HepG2 (cell line): ENCODE results near the gene CNEP1R1. TPM values are rescaled to one million over a fixed set of nuclear protein-coding genes. Genes with fewer than 3 reads are reported as not detected.

ENCODE experiments used
- ATAC-seq: fragments of 200-7000 bp; cut with Tn5 transposase; 3 replicates; pipeline ENCODE4 v1.9.1; 2020; ENCODE audit warnings: mild to moderate bottlenecking, moderate library complexity
- BruUV-seq: library from RNA; stranded (reverse); fragments of 400-500 nt; replicated peaks from 2 replicates; lab custom pipeline; 2021; lab: Mats Ljungman, UMichigan
- CTCF ChIA-PET: fragments of 300-600 bp; formaldehyde crosslinking; extraction: SDS; loops from one replicate; lab custom pipeline; 2021; ENCODE audit warnings: low total read pairs, inconsistent platforms, low intra/inter-chr PET ratio; lab: Yijun Ruan, JAX
- POLR2A ChIA-PET: fragments of 350-600 bp; sonication (Branson Sonifier 250); formaldehyde crosslinking; loops from one replicate; lab custom pipeline; 2020; ENCODE audit warnings: antibody characterized with exemption, inconsistent platforms; lab: Yijun Ruan, JAX
- DNase-seq: peaks from one replicate; pipeline ENCODE4 v3.0.0-alpha.2; 2015; ENCODE audit warnings: low spot score
- FAIRE-seq: peaks from 3 replicates; lab custom pipeline; 2011; peaks lifted over from hg19 to GRCh38; lab: Jason Lieb, UNC
- H2AFZ ChIP-seq: one replicate; pipeline ENCODE4 v1.6.1; 2011; ENCODE audit warnings: low read length, inconsistent platforms
- H3K27ac ChIP-seq: fragments of 300-600 bp; 3 replicates; pipeline ENCODE4 v1.8.0; 2011; ENCODE audit warnings: mixed run types, mild to moderate bottlenecking, mixed read lengths, low read length, inconsistent platforms; ENCODE audit not compliant: insufficient read depth; ENCODE audit errors: extremely low read length
- H3K27me3 ChIP-seq, 2 experiments: fragments of 200-600 bp in 1 of 2; 2 replicates in 1 of 2; 3 replicates in 1 of 2; pipeline versions ENCODE4 v1.6.0 to v1.8.0; 2011; ENCODE audit warnings: low read length in 2 of 2, mild to moderate bottlenecking in 2 of 2, moderate library complexity in 2 of 2, inconsistent platforms in 1 of 2; ENCODE audit not compliant: insufficient read depth in 2 of 2, control insufficient read depth in 1 of 2
- H3K36me3 ChIP-seq, 2 experiments: fragments of 200-600 bp in 1 of 2; replicated peaks in 1 of 2; 2 replicates in 1 of 2; 3 replicates in 1 of 2; pipeline versions ENCODE4 v1.5.1 to v1.8.0; 2011; ENCODE audit warnings: low read length in 2 of 2, inconsistent platforms in 1 of 2; ENCODE audit not compliant: insufficient read depth in 2 of 2, control insufficient read depth in 1 of 2
- H3K4me1 ChIP-seq: 2 replicates; pipeline ENCODE4 v1.5.1; 2012; ENCODE audit warnings: low read length, inconsistent platforms; ENCODE audit not compliant: insufficient read depth
- H3K4me2 ChIP-seq: 2 replicates; pipeline ENCODE4 v1.6.0; 2011; ENCODE audit warnings: low read depth, low read length, inconsistent platforms
- H3K4me3 ChIP-seq, 3 experiments: fragments of 200-600 bp in 1 of 3; sonication (generic), shearing (Covaris generic) in 1 of 3; replicated peaks in 1 of 3; 2 replicates each; pipeline ENCODE4 v1.5.1; 2011 to 2016; ENCODE audit warnings: low read length in 3 of 3, inconsistent platforms in 2 of 3, low read depth in 2 of 3, mild to moderate bottlenecking in 2 of 3, control low read depth in 1 of 3, mixed read lengths in 1 of 3; ENCODE audit not compliant: insufficient read depth in 1 of 3
- H3K79me2 ChIP-seq: one replicate; pipeline ENCODE4 v1.6.1; 2011; ENCODE audit warnings: low read length, inconsistent platforms; ENCODE audit not compliant: insufficient read depth
- H3K9ac ChIP-seq: 2 replicates; pipeline ENCODE4 v1.6.0; 2011; ENCODE audit warnings: mild to moderate bottlenecking, low read depth, low read length, inconsistent platforms; ENCODE audit not compliant: insufficient read depth
- H3K9me3 ChIP-seq: 2 replicates; pipeline ENCODE4 v1.5.1; 2012; ENCODE audit warnings: mild to moderate bottlenecking, low read length
- H4K20me1 ChIP-seq: 2 replicates; pipeline ENCODE4 v1.6.0; 2011; ENCODE audit warnings: inconsistent platforms, mild to moderate bottlenecking, low read length, moderate library complexity; ENCODE audit not compliant: insufficient read depth
- HNF1A ChIP-seq, 2 experiments: sonication (generic) in 1 of 2; formaldehyde crosslinking in 1 of 2; IDR thresholded peaks; 2 replicates each; pipeline versions ENCODE4 v1.4.0 to v1.6.1; 2016 to 2020; ENCODE audit warnings: borderline replicate concordance in 1 of 2, low read depth in 1 of 2, mild to moderate bottlenecking in 1 of 2, missing genetic modification reagents in 1 of 2
- HOXD1 ChIP-seq: sonication (generic); formaldehyde crosslinking; IDR thresholded peaks from 2 replicates; pipeline ENCODE4 v1.5.0; 2020; ENCODE audit warnings: missing genetic modification reagents
- MYNN ChIP-seq: sonication (generic); formaldehyde crosslinking; IDR thresholded peaks from 2 replicates; pipeline ENCODE4 v1.4.0; 2020; ENCODE audit warnings: mild to moderate bottlenecking, low read depth, missing genetic modification reagents
- ZNF124 ChIP-seq: sonication (generic); formaldehyde crosslinking; IDR thresholded peaks from 2 replicates; pipeline ENCODE4 v1.4.0; 2020; ENCODE audit warnings: missing genetic modification reagents
- ZNF225 ChIP-seq: sonication (generic); formaldehyde crosslinking; IDR thresholded peaks from 2 replicates; pipeline ENCODE4 v1.4.0; 2020; ENCODE audit warnings: mild to moderate bottlenecking, missing genetic modification reagents
- ZNF33A ChIP-seq: sonication (generic); formaldehyde crosslinking; IDR thresholded peaks from 2 replicates; pipeline ENCODE4 v1.5.1; 2020; ENCODE audit warnings: missing genetic modification reagents, mild to moderate bottlenecking, moderate library complexity, borderline replicate concordance
- ZNF503 ChIP-seq: sonication (generic); formaldehyde crosslinking; IDR thresholded peaks from 2 replicates; pipeline ENCODE4 v1.4.0; 2020; ENCODE audit warnings: missing genetic modification reagents
- ZNF674 ChIP-seq: sonication (generic); formaldehyde crosslinking; IDR thresholded peaks from 2 replicates; pipeline ENCODE4 v1.5.0; 2020; ENCODE audit warnings: low read depth, mild to moderate bottlenecking, missing genetic modification reagents
- WGBS: methylation state at CpG from one replicate; pipeline ENCODE4 v1.1.6; 2017; ENCODE audit warnings: low lambda C conversion rate; 5-methylcytosine and 5-hydroxymethylcytosine counted together
- in situ Hi-C: cut with HindIII; loops from 2 replicates; pipeline ENCODE4 v1.10.0; 2017; ENCODE audit warnings: low pct_unique_long_range_greater_than_20kb; ENCODE audit not compliant: extremely low pct_ligation_motif_present
- intact Hi-C: fragments of 100-400 bp; cut with micrococcal nuclease; formaldehyde crosslinking; loops from one replicate; pipeline ENCODE4 v1.10.0; 2022; ENCODE audit not compliant: unreplicated experiment
- polyA plus RNA-seq, 8 experiments: library from polyadenylated mRNA; depleted of rRNA in 3 of 8; stranded (reverse) in 7 of 8; unstranded in 1 of 8; fragments of >200 nt; fragmentation: Illumina TruSeq in 4 of 8; extraction: Trizol in 4 of 8; gene quantifications; 2 replicates each; pipeline versions ENCODE4 v1.2.1 to v1.2.3, GENCODE V29; 2011 to 2016; ENCODE audit warnings: low read depth in 4 of 8, missing spikeins in 1 of 8, mixed read lengths in 1 of 8; ENCODE audit not compliant: insufficient read depth in 1 of 8
- total RNA-seq, 5 experiments: library from RNA; depleted of rRNA; stranded (reverse); fragments of >200 nt; fragmentation: Illumina TruSeq; extraction: Trizol; gene quantifications; 2 replicates each; pipeline ENCODE4 v1.2.3, GENCODE V29; 2016; ENCODE audit warnings: low read depth in 1 of 5

CNEP1R1 gene
- total and polyA plus RNA-seq, 2 of the 13 experiments (the other 11 are each of a cell fraction or from before 2014, with no cell fraction given), result 23.6 to 26.8 TPM

- intact Hi-C loops (no loop called here), in situ Hi-C loops (loop anchor here (25.0 kb wide), 1 partner anchor 322 kb away; the partner anchor contains the start of gene BRD7)
- peak; percentile 36; the same call in 2 of the 3 replicates for ATAC-seq
- WGBS, result 28% methylated on average over 1 of the region's 1 CpG
- no TSS peak for BruUV-seq
- no peaks in the 10 kb centered on the region for H3K9me3 ChIP-seq
- POLR2A ChIA-PET, result interaction anchor here (0.8 to 1.9 kb wide), 3 partner anchors 16 to 25 kb away, joined by 3 to 9 read pairs (median 4); partner anchors contain the start of genes CNEP1R1 and HEATR3
- peaks cover 52% of the 10 kb centered on the region for H3K4me1 ChIP-seq
- CTCF ChIA-PET, result no interaction called here
- H3K9ac ChIP-seq, result no peak overlapping the region
- peak overlapping the region; percentile 67; the same call in 1 of the 2 replicates for H3K4me2 ChIP-seq
- TF ChIP-seq MYNN (CRISPR knock-in tag), result no peak
- no peak for TF ChIP-seq HOXD1 (CRISPR knock-in tag)
- no peak for TF ChIP-seq ZNF503 (CRISPR knock-in tag)
- TF ChIP-seq ZNF674 (CRISPR knock-in tag), result no peak
- TF ChIP-seq HNF1A (IDR thresholded peaks at IDR 0.05; ENCODE audit: low read depth), result no peak
- TF ChIP-seq HNF1A (CRISPR knock-in tag; IDR thresholded peaks at IDR 0.05; ENCODE audit: borderline replicate concordance), result 0 out of 2 replicates have a peak, but pooled peaks have one; percentile 2
- TF ChIP-seq ZNF33A (CRISPR knock-in tag), result no peak
- TF ChIP-seq ZNF225 (CRISPR knock-in tag), result no peak
- TF ChIP-seq ZNF124 (CRISPR knock-in tag), result no peak
- H3K4me3 ChIP-seq, result no peak overlapping the region; a peak in 1 of 6 replicates
- H3K27me3 ChIP-seq, result 0 out of 5 replicates have a peak, but pooled peaks cover 0 to 4% of the 10 kb centered on the region in 2 experiments
- H2AFZ ChIP-seq, result no peak overlapping the region
- H3K27ac ChIP-seq, result no peak overlapping the region
- H3K36me3 ChIP-seq, result no peaks in the 10 kb centered on the region; a peak in 1 of 5 replicates
- no peak for DNase-seq
- H4K20me1 ChIP-seq, result no peaks in the 10 kb centered on the region
- no peak for FAIRE-seq
- no peaks in the 10 kb centered on the region for H3K79me2 ChIP-seq
Observed at GRCh38 chr16:50040710-50041109, 15.7 kb downstream of the CNEP1R1 start.
